Measurements from ENCODE around the gene TMEM179.

TMEM179 gene

DNA sequence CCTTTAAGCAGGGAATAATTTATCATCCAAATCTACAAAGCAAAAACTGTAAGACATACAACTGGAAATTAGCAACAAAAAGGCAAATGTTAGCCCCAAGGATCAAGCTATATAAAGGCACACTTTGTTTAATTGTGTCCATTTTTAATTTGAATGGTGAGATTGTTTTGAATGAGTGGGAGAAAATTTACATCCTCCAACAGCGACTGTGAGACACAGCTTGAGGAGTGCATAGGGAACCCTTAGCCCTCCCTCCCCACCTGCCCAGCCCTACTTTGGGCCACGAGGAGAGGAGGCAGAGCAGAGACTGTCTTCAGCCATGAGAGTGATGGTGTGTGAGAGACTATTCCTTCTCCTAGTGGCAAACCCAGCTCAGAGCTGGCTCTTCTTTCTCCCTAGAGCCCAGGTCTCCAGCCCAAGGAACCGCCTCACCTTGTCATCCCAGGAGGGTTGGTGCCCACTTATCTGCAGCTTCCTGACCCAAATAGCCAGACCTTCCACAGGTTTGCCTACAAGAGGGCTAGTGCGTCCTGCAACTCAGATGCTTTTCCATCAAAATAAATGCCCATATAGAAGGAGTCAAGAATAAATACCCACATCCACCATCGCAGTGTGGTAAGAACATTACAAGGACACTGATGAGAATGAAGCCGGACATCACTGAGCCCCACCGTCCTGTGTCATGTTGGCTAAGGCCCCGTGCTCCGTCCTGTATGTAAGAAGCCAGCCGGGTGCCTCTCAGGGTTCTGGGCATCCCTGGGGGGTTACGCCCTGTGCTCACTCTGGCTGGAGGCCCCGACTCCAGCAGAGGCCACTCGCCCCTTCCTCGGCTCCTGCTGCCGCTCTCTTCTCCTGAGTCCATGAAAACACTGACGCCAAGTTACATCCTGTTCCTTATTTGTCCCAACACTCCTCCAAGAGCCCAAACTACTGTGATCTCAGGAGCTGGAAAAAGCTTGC is 61.4 kb downstream of the TMEM179 start:
- TF ChIP-seq, protein P1, sequence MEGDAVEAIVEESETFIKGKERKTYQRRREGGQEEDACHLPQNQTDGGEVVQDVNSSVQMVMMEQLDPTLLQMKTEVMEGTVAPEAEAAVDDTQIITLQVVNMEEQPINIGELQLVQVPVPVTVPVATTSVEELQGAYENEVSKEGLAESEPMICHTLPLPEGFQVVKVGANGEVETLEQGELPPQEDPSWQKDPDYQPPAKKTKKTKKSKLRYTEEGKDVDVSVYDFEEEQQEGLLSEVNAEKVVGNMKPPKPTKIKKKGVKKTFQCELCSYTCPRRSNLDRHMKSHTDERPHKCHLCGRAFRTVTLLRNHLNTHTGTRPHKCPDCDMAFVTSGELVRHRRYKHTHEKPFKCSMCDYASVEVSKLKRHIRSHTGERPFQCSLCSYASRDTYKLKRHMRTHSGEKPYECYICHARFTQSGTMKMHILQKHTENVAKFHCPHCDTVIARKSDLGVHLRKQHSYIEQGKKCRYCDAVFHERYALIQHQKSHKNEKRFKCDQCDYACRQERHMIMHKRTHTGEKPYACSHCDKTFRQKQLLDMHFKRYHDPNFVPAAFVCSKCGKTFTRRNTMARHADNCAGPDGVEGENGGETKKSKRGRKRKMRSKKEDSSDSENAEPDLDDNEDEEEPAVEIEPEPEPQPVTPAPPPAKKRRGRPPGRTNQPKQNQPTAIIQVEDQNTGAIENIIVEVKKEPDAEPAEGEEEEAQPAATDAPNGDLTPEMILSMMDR (conservative IDR thresholded peaks at IDR 0.05; ENCODE audit: low read depth, low read length), result no peak
- DNase-seq (ENCODE audit: low read depth), result no peak
- H3K4me3 ChIP-seq (ENCODE audit: low read depth, low read length), result no peak overlapping the region

DNA sequence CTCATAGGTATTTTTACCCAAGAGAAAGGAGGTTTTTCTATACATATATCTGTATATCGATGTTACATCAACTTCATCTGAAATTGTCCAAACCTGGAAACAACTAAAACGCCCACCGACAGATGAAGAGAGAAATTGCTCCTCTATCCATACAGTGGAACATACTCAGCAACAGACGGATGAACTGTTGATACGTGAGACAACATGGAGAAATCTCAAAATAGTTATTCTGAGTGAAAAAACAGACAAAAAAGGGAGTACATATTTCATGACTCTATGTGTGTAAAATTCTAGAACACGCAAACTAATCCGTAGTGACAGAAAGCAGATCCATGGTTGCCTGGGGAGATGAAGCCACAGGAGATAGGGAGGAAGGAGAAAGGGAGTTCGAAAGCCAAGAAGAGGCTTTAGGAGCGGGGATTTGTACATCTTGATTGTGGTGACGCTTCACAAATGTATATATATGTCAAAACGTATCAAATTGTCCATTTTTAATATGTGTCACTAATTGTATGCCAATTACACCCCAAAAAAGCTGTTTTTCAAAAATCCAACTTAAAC is 62.6 kb downstream of the TMEM179 start:
- no peak overlapping the region for H3K4me3 ChIP-seq (ENCODE audit: low read depth, low read length)
- TF ChIP-seq, protein P1 (conservative IDR thresholded peaks at IDR 0.05; ENCODE audit: low read depth, low read length), result no peak
- no peak for DNase-seq (ENCODE audit: low read depth)
